Measurements from ENCODE around the gene SYT7.

Gene SYT7

GRCh38 chr11:61607920-61608599 is 27.2 kb upstream of the SYT7 start:
- DNase-seq (ENCODE audit: low read depth): no peak

DNA sequence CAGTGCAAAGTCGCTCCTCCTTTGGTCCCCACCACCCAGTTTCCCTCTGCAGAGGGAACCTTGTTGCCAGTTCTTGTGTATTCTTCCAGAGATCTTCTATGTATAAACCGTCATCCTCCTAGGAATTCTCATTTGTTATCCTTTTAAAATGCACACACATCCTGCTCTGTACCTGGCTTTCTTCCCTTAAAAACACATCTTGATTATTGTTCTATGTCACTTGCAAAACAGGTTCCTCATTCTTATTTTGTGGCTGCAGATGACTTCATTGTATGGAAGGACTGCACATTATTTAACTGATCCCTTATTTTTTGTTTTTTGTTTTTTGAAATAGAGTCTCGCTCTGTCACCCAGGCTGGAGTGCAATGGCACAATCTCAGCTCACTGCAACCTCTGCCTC is 26.6 kb upstream of the SYT7 start:
- no peak for DNase-seq (ENCODE audit: low read depth)

GRCh38 chr11:61603667-61604066 is 22.8 kb upstream of the SYT7 start:
- DNase-seq (ENCODE audit: low read depth): no peak

- peak; percentile 96 for DNase-seq (ENCODE audit: low read depth)
Measured at GRCh38 chr11:61602775-61603569, 22.1 kb upstream of the SYT7 start.

GRCh38 chr11:61601512-61601911 is 20.6 kb upstream of the SYT7 start:
- DNase-seq (ENCODE audit: low read depth): no peak

DNA sequence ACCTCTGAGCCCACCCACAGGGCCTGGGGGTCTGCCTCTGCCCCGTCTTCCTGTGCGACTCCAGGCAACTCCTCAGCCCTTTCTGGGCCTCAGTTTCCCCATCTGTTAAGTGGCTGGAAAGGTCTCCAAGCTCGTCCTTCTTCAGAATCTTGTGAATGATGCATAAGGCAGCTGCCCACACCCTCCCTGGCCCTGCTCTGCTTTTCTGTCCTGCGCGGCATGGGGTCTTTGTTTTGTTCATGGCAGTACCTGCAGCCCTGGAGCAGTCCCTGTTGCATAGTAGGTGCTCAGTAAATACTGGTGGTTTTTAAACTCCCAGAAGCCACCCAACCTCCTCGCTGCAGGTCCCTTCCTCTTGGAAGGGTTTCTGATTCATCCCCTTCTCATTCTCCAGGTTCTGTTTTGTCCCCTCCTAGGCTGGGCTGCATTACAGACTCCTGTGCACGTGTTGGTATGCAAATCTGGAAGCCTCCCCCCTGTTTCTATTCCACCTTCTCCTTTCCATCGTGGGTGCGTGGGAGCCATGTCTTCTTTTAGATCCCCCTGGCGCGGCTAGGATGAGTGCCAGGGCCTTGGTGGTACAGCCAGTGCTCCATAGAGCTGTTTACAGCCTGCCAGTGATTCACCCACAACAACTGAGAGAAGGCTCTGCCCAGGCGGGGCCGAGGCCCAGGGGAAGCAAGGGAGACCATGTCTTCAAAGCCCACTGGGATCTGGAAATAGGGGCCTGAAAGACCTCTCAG is 19.3 kb upstream of the SYT7 start:
- no peak for DNase-seq (ENCODE audit: low read depth)

DNA sequence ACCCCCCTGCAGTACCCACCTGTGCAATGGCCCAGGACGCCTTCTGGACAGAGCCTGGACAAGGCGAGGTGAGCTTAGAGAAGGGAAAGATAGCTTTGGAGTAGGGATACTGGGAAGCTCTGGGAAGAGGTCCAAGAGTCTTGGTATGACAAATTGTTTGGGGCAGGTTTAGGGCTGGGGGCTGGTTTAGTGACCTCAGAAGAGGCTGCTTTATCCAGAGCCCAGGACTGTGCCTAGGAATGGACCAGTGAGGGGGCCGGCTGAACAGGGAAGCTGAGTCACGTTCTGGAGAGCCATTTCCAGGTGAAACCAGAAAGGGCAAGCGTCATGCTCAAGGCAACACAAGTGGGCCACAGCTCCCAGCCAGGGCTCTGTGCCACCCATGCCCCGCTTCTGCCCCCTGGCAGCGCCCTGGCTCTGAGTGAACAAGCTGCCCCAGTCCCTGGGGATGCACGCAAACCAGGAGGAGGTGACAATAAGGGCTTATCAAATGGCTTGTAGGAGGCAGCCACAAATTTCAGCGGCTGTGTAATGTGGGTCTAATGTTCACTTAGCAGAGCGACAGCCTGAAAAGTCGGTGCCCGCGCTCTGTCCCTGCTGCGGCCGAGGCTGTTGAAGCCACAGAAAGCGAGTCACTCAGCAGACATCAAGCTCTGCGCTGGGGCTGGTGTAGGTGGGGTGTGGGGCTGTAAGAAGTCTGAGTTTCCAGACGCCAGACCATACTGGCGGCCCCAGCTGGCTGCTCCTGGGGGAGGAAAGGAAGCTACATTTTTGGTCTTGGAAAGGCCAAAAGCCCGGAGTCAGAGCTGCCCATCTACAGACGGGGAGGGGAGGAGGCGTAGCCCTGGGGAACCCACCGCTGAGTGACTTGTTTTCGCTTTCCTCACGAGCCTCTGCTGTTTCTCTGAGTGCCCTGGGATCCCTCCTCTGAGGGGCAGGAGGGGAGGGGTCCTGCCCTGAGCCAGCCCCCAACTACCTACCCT is 18.3 kb upstream of the SYT7 start:
- no peak for DNase-seq (ENCODE audit: low read depth)

DNA sequence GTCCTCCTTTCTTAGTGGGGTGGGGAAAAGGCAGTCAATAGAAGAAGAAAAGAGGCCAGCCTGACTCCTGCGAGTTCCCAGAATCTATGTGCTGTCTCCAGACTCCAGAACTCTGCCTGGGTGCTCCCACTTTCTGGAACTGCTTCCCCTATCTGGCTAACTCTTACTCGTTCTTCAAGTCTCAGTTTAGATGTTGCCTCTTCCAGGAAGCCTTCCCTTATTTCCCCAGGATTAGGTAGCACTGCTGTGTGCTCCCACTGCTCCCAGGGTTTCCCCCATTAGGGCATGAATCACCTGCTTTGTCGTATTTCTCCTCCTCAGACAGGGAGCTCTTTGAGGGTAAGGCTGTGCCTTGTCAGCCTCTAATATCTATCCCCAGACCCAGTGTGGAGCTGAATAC is 17.5 kb upstream of the SYT7 start:
- DNase-seq (ENCODE audit: low read depth): no peak

DNA sequence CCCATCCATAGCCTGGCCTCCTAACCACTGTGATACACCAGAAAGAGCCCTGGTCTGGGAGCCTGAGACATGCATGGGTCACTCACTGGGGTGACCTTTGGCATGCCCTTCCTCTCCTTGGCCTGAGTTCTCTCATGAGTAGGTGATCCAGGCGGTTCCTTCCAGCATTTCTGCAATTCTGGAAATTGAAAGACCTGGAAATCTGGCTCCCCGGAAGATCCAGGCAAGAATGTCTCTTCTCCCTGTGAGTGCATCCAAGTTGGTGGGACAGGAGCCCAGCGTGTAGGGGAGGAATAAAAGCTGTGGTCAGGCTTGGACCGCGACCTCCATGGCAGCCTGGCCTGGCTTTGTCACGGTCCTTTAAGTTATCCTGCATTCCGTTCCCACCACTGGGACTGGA is 16.1 kb upstream of the SYT7 start:
- DNase-seq (ENCODE audit: low read depth): no peak

DNA sequence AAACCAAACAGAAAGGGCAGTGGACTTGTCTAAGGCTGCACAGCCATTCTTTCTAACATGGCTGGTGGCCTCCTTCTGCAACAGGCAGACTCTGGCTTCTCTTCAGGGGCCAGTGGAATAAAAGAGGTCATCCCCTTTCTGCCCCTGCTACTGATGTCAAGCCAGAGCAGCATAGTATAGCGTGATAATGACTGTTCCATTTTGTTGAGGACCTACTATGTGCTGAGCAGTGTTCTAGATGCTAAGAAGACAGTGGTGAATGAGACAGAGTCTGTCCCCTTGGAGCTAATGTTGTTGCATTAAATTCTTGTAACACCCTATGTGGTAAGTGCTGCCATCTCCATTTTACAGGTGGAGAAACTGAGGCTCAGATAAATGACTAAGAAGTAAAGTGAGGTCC is 15.7 kb upstream of the SYT7 start:
- no peak for DNase-seq (ENCODE audit: low read depth)

DNA sequence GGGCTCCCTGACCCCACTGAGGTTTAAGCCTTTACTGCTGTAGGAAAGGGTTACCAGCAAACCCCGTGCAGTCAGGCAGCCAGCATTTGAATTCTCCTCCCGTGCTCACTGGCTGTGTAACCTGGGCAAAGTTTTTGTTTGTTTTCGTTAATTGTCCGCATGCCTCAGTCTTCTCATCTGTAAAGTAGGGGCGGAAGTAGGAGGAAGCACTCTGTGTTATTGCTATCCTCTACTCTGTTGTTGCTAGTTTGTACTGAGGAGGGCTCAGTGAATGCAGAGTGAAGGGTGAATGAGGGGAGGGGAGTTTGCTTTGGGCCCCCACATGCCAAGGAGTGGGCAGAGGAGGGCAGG is 14.0 kb upstream of the SYT7 start:
- DNase-seq (ENCODE audit: low read depth): no peak

GRCh38 chr11:61593151-61593550 is 12.3 kb upstream of the SYT7 start:
- DNase-seq (ENCODE audit: low read depth): no peak

DNA sequence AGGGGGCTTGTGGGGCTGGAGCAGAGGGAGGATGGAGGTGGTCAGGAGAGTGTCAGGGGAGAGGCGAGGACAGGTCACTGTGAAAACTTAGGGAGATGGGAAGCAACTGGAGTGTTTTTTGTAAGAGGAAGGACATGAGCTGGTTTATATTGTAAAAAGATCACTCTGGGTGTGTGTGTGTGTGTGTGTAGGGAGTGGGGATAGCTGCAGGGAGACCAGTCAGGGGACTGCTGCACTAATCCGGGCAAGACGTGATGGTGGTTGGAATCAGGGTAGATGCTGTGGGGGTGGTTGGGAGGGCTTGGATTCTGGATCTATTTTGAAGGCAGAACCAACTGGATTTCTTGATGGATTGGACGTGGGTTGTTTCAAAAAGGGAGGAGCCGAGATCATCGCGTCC is 11.3 kb upstream of the SYT7 start:
- DNase-seq (ENCODE audit: low read depth): no peak

- no peak for DNase-seq (ENCODE audit: low read depth)
Measured at GRCh38 chr11:61589961-61590360, 9.1 kb upstream of the SYT7 start.

DNA sequence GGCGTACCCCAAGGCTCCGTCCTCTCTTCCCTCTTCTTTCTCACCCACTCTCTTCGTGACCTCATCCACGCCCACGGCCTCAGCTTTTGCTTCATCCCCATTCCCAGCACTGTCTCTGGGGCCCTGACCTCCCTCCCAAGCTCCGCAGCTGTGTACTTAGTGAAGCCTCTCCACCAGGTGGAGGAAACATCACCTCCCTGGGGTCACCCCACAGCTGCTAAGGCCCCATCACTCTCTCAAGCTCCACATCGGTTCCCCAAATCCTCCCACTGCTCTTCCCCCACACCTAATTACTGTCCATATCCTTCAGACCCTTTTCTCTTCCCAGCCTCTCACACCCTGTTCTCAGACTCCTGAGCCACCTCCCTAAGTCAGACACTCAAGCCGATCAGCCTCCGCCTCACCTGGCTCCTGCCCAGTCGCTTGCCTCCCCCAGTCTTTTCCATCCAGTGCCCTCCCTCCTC is 7.9 kb upstream of the SYT7 start:
- no peak for DNase-seq (ENCODE audit: low read depth)

DNA sequence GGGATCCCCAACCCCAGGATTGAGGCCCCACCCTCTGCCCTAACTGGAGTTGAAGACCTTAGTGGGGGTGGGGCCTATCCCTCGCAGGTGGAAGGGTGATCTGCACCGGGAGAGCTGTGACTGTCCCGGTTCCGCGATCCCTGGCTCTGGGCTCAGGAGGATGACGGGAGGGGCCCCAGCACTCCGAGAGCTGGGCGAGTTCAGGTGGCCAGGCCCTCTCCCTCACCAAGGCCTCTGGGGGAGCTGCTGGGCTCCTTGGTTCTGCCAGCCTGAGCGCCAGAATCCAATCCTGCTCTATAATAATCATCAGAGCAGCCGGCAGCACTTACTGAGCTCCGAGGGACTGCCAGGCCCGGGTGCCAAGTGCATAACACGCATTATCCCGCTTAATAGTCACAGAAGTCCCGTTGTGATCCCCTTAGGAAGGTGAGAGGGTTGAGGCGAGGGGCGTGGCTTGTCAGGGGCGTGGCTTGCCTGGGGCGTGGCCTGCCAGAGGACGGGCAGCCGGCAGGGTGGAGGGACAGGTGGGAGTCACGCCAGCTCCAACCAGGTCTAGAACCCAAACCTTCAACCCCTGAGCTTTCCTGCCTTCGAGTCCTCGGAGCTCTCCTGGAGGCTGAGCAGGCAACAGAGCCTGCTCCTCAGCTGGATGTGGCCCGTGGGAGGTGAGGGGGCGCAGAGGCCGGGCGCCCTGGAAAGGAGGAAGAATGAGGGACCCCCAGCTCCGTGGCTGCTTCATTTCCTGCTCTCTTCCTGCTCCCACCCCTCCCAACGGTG is 7.3 kb upstream of the SYT7 start:
- DNase-seq (ENCODE audit: low read depth): no peak

- no peak for DNase-seq (ENCODE audit: low read depth)
Measured at GRCh38 chr11:61587541-61587941, 6.7 kb upstream of the SYT7 start.

DNA sequence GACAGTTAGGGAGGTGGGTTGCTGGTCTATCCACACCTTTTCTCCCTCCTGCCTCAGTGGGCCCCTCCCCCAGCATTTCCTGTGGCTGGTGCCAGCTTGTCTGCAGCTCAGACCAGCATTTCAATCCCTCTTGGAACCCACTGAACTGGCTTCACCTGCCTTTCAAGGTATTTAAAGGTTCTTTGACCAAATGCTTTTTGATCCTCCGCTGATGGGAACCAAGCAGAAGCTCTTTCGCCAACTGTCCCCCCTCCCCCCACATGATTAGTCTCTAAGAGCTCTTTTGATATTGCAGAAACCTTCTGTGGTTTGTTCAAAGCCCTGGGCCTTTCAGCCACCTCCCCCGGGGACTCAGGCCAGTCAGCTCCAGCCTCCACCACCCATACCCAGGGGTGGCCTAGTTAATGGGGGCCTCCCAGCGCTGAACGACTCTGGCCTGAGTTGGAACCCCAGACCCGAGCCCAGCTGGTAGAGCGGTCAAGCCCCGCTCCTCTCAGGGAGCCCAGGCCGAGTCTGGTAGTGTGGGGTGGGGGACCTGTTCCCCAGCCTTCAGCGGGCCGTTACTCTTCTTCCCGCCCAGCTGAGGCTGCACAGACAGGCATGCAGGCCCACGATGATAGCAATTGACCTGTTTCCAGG is 6.0 kb upstream of the SYT7 start:
- no peak for DNase-seq (ENCODE audit: low read depth)

DNA sequence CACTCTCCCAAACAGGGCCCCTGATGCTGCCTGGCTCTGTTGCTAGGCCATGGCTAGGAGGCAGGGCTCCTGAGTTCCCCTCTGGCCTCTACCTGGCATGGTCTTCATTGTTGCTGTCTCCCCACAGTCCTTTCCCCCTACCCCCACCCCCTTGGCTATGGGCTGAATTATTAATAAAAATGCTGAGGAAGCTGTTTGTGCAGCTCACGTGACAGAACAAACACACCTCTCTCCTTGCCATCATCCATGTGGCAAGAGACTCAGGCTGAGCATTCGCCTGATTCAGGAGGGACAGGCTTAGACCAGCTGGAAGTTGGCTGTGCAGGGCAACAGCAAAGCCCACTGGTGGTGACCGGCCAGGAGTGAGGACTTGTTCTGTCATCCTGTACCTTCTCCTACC is 4.2 kb upstream of the SYT7 start:
- no peak for DNase-seq (ENCODE audit: low read depth)

DNA sequence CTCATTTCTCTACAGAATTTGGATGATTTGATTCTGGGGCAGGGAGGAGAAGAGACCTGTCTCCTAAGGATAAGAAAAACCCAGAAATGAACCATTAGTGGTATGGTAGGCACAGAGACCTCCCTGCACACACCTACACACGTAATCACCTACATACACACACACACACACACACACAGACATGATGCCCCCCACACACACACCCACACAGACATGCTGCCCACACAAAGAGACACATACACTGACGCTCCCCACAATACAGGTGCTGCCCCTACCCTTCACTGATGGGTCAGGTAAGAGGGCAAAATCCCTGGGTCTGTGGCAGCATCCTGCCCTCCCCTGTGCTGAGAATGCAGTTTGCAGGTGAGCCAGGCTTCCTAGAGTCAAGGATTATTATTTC is 1.1 kb upstream of the SYT7 start:
- no peak for DNase-seq (ENCODE audit: low read depth)
